Spleen (tissue), 10 donors: Measurements from ENCODE around the gene UQCRC2. TPM values are rescaled to one million over a fixed set of nuclear protein-coding genes. Genes with fewer than 3 reads are reported as not detected.

ENCODE experiments used
- polyA plus RNA-seq, 3 donors: library from polyadenylated mRNA; stranded (reverse); fragments of 200-250 nt; gene quantifications; one replicate each; pipeline ENCODE4 v1.2.1, GENCODE V29; 2013
- total RNA-seq, 7 donors: library from RNA; depleted of rRNA in 3 of 7; stranded (reverse); fragments of >200 nt in 3 of 7; fragmentation: NEBNext Ultra II Directional in 4 of 7; extraction: Animal tissue kit (Norgen Biotek cat#: 25700) in 4 of 7; gene quantifications; one replicate each; pipeline versions ENCODE4 v1.1.0 to v1.2.1, GENCODE V29; 2016 to 2021
- donor health status: healthy with polysubstance abuse.
- donor health status: DM: no; HTN: no; CAD: no; lungs with moderate emphysema.
- donor health status: DM: no; HTN: no; CAD: no.
- donor health status: Bipolar disorder and iron deficiency.
- donor health status: healthy.
- donor health status: DM: no; HTN: no; CAD: no.
- donor health status: DM: yes; HTN: yes; CAD: no.

The UQCRC2 gene
- total and polyA plus RNA-seq, 10 donors: 75.1 to 172 (median 139) TPM

Other genes with a start within 250 kb of the UQCRC2 start
- 100 to 1,000 TPM in 6 of 7 donors, 10 to 100 TPM in 1; 86.6 to 470 (median 154) TPM for gene NPIPB4, start 95.6 kb upstream of the UQCRC2 start, total RNA-seq
- 10 to 100 TPM; 16.5 to 26.4 (median 22.5) TPM for gene NPIPB4, start 95.6 kb upstream of the UQCRC2 start, polyA plus RNA-seq
- not detected for gene PDZD9, start 47.8 kb downstream of the UQCRC2 start, total RNA-seq
- gene PDZD9, start 47.8 kb downstream of the UQCRC2 start, polyA plus RNA-seq: not detected
- 10 to 100 TPM; 12.3 to 35.7 (median 19.4) TPM for gene MOSMO, start 54.8 kb downstream of the UQCRC2 start, total RNA-seq
- 10 to 100 TPM in 1 of 3 donors, 1 to 10 TPM in 2; 9.5 to 10.7 (median 9.8) TPM for gene MOSMO, start 54.8 kb downstream of the UQCRC2 start, polyA plus RNA-seq
- gene VWA3A, start 139.2 kb downstream of the UQCRC2 start, total RNA-seq: 1 to 10 TPM in 1 of 7 donors, under 1 TPM in 4, not detected in 2; 0.23 to 2.1 (median 0.52) TPM
- gene VWA3A, start 139.2 kb downstream of the UQCRC2 start, polyA plus RNA-seq: under 1 TPM; 0.08 to 0.35 (median 0.20) TPM
- gene SDR42E2, start 209.1 kb downstream of the UQCRC2 start, total RNA-seq: under 1 TPM in 2 of 7 donors, not detected in 5; 0.16 to 0.24 TPM
- under 1 TPM; 0.09 to 0.14 (median 0.10) TPM for gene SDR42E2, start 209.1 kb downstream of the UQCRC2 start, polyA plus RNA-seq